NT2/D1 (cell line): ENCODE results near the gene STN1.

Experiments used
- SUZ12 ChIP-seq: IDR thresholded peaks from 2 replicates; pipeline ENCODE4 v1.6.1; 2011; ENCODE audit not compliant: insufficient read length, insufficient read depth; ENCODE audit errors: extremely low read depth
- YY1 ChIP-seq: IDR thresholded peaks from 2 replicates; pipeline ENCODE4 v1.6.1; 2011; ENCODE audit not compliant: insufficient read length, insufficient read depth

DNA sequence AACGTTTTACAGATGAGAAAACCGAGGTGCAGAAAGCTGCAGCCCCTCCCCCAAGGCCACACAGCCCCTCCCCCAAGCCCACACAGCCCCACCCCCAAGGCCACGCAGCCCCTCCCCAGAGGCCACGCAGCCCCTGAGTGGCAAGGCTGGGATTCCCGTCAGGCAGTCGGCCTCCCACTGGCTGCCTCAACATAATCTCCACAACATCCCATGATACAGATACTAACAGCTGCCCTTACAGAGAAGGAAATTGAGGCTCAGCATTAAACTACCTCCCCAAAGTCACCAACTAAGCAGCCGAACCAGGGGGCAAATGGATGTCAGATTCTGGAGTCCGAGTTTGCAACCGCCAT lies 78.5 kb downstream of the STN1 start:
- TF ChIP-seq SUZ12 (no peak), YY1 (no peak)
